Astrocyte (in vitro differentiated cells and primary cell): ENCODE data around the gene ADAT1. TPM values are rescaled to one million over a fixed set of nuclear protein-coding genes. Genes with fewer than 3 reads are reported as not detected.

Experiments
- DNase-seq: peaks from one replicate; pipeline ENCODE4 v3.0.0-alpha.2; 2010; ENCODE audit warnings: low read depth
- FAIRE-seq: peaks from 2 replicates; lab custom pipeline; 2011; peaks lifted over from hg19 to GRCh38; lab: Jason Lieb, UNC
- H2AFZ ChIP-seq: 2 replicates; pipeline ENCODE4 v1.6.0; 2012; ENCODE audit warnings: low read depth, low read length, inconsistent platforms
- H3K27ac ChIP-seq: 2 replicates; pipeline ENCODE4 v1.5.1; 2011; ENCODE audit warnings: low read depth, low read length, inconsistent platforms
- H3K27me3 ChIP-seq: 2 replicates; pipeline ENCODE4 v1.6.0; 2011; ENCODE audit warnings: low read length, inconsistent platforms; ENCODE audit not compliant: insufficient read depth
- H3K36me3 ChIP-seq: 2 replicates; pipeline ENCODE4 v1.5.1; 2011; ENCODE audit warnings: low read length, inconsistent platforms; ENCODE audit not compliant: insufficient read depth
- H3K4me1 ChIP-seq: 2 replicates; pipeline ENCODE4 v1.5.1; 2011; ENCODE audit warnings: low read length, inconsistent platforms; ENCODE audit not compliant: insufficient read depth
- H3K4me2 ChIP-seq: 2 replicates; pipeline ENCODE4 v1.6.0; 2012; ENCODE audit warnings: low read length, inconsistent platforms
- H3K4me3 ChIP-seq: 2 replicates; pipeline ENCODE4 v1.5.1; 2011; ENCODE audit warnings: low read depth, mild to moderate bottlenecking, low read length, inconsistent platforms; ENCODE audit not compliant: insufficient read depth
- H3K79me2 ChIP-seq: 2 replicates; pipeline ENCODE4 v1.6.0; 2012; ENCODE audit warnings: mild to moderate bottlenecking, low read length, inconsistent platforms; ENCODE audit not compliant: insufficient read depth
- H3K9ac ChIP-seq: 2 replicates; pipeline ENCODE4 v1.6.0; 2012; ENCODE audit warnings: mild to moderate bottlenecking, low read length, inconsistent platforms
- H3K9me3 ChIP-seq: 2 replicates; pipeline ENCODE4 v1.5.1; 2012; ENCODE audit warnings: low read depth, mild to moderate bottlenecking, low read length, inconsistent platforms; ENCODE audit not compliant: insufficient read depth
- H4K20me1 ChIP-seq: 2 replicates; pipeline ENCODE4 v1.6.0; 2012; ENCODE audit warnings: low read length, inconsistent platforms; ENCODE audit not compliant: insufficient read depth
- H3K27ac Mint-ChIP-seq: one replicate; pipeline ENCODE4 v1.8.0; 2021; ENCODE audit warnings: mild to moderate bottlenecking, mixed read lengths; ENCODE audit not compliant: unreplicated experiment
- H3K27me3 Mint-ChIP-seq: one replicate; pipeline ENCODE4 v1.8.0; 2021; ENCODE audit warnings: low read depth, mixed read lengths; ENCODE audit not compliant: unreplicated experiment
- H3K36me3 Mint-ChIP-seq: one replicate; pipeline ENCODE4 v1.8.0; 2021; ENCODE audit warnings: low read depth, mixed read lengths; ENCODE audit not compliant: unreplicated experiment
- H3K4me1 Mint-ChIP-seq: one replicate; pipeline ENCODE4 v1.8.0; 2021; ENCODE audit warnings: low read depth, mixed read lengths; ENCODE audit not compliant: unreplicated experiment
- H3K4me3 Mint-ChIP-seq: one replicate; pipeline ENCODE4 v1.8.0; 2021; ENCODE audit warnings: mild to moderate bottlenecking, moderate library complexity, mixed read lengths; ENCODE audit not compliant: unreplicated experiment
- H3K9me3 Mint-ChIP-seq: one replicate; pipeline ENCODE4 v1.8.0; 2021; ENCODE audit warnings: mild to moderate bottlenecking, mixed read lengths; ENCODE audit not compliant: unreplicated experiment
- EZH2 ChIP-seq: IDR thresholded peaks from 2 replicates; pipeline ENCODE4 v1.6.1; 2012; ENCODE audit warnings: mild to moderate bottlenecking, low read length, inconsistent platforms; ENCODE audit not compliant: insufficient read depth
- total RNA-seq: library from RNA; stranded (reverse); gene quantifications from 2 replicates; pipeline ENCODE4 v1.2.1, GENCODE V29; 2021
- TF ChIP-seq, protein P1 (sequence below): IDR thresholded peaks from 2 replicates; pipeline ENCODE4 v1.5.1; 2011; ENCODE audit warnings: low read depth, mild to moderate bottlenecking, inconsistent platforms, low read length, moderate library complexity; ENCODE audit not compliant: insufficient read depth

Gene ADAT1
- total RNA-seq, 1 donor from 2014 or later = 37.9 TPM

DNA sequence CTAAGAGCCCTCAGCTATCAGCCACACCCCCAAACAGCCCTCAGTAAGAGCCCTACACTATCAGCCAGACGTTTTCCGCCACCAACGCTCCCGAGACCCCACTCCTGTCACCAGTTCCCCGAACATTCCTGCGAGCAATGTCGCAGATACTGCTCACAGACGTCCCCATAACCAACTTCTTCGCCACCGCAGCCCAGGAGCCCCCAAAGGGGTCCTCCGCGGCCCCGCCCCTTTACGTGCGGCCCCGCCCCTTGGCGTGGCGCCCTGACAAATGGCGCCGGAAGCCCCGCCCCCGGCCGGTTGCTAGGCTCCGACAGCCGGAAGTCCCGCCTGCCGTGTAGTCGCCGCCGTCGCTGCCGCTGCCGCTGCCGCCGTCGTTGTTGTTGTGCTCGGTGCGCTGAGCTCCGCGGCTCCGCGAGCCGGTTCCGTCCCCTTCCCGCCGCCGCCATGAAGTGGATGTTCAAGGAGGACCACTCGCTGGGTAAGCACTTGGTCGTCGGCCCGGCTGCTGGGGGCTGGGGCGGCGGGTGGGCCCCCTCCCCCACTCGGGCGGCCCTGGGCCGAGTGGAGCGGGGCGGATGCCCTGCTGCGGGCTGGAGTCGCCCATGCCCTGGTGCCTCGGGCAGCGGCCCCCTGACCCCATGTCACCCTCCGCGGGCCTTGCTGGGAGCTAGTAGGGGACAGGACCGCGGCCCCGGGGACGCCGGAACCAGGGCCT lies 56.9 kb downstream of the ADAT1 start, which contains the start of gene GABARAPL2:
Gene GABARAPL2 (plus strand): TSS at position 340 of the 718 bp plus-strand sequence. CDS start 108 bp downstream, at position 448.
- peak within 1 kb of the TSS; percentile 94 for H3K27ac Mint-ChIP-seq
- Histone ChIP-seq H4K20me1 (peaks cover 48% of the 10 kb centered on the region), H3K4me3 (peak within 1 kb of the TSS; percentile 95), H2AFZ (peak within 1 kb of the TSS; percentile 93), H3K79me2 (peaks cover 28% of the 10 kb centered on the region), H3K4me1 (peaks cover 11% of the 10 kb centered on the region), H3K9me3 (no peaks in the 10 kb centered on the region), H3K27me3 (peaks cover 9% of the 10 kb centered on the region), H3K9ac (peak within 1 kb of the TSS; percentile 91), H3K36me3 (peaks cover 29% of the 10 kb centered on the region), H3K27ac (peak within 1 kb of the TSS; percentile 83), H3K4me2 (peak within 1 kb of the TSS; percentile 100)
- H3K9me3 Mint-ChIP-seq = no peaks in the 10 kb centered on the region
- no peak for TF ChIP-seq EZH2
- TF ChIP-seq, protein P1, sequence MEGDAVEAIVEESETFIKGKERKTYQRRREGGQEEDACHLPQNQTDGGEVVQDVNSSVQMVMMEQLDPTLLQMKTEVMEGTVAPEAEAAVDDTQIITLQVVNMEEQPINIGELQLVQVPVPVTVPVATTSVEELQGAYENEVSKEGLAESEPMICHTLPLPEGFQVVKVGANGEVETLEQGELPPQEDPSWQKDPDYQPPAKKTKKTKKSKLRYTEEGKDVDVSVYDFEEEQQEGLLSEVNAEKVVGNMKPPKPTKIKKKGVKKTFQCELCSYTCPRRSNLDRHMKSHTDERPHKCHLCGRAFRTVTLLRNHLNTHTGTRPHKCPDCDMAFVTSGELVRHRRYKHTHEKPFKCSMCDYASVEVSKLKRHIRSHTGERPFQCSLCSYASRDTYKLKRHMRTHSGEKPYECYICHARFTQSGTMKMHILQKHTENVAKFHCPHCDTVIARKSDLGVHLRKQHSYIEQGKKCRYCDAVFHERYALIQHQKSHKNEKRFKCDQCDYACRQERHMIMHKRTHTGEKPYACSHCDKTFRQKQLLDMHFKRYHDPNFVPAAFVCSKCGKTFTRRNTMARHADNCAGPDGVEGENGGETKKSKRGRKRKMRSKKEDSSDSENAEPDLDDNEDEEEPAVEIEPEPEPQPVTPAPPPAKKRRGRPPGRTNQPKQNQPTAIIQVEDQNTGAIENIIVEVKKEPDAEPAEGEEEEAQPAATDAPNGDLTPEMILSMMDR = no peak
- peaks cover 16% of the 10 kb centered on the region for H3K4me1 Mint-ChIP-seq
- peak; percentile 38 for DNase-seq
- H3K36me3 Mint-ChIP-seq = peaks cover 8% of the 10 kb centered on the region
- H3K27me3 Mint-ChIP-seq = no peaks in the 10 kb centered on the region
- no peak for FAIRE-seq
- peak within 1 kb of the TSS; percentile 98 for H3K4me3 Mint-ChIP-seq

DNA sequence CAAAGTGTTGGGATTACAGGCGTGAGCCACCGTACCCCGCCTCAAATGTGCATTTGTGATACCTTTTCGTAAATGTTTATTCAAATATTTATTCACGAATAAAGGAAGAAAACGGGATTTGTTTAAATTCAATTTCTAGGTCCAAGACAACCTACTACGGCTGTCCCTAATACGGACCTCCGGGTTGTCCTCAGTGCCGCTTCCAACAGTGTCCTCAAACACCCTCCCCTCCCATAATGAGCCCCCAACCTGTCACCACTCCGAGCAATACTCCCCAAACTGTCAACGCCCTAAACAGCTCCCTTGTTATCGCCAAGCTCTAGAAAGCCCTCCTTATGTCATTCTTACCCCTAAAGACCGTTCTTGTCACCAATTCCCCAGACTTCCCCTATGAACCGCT lies 57.4 kb downstream of the ADAT1 start:
- Histone ChIP-seq H3K4me2 (peak overlapping the region; percentile 100), H4K20me1 (peaks cover 42% of the 10 kb centered on the region), H3K9ac (peak overlapping the region; percentile 91), H2AFZ (peak overlapping the region; percentile 93), H3K27ac (peak overlapping the region; percentile 83), H3K9me3 (no peaks in the 10 kb centered on the region), H3K79me2 (peaks cover 28% of the 10 kb centered on the region), H3K27me3 (peaks cover 9% of the 10 kb centered on the region), H3K4me1 (peaks cover 11% of the 10 kb centered on the region), H3K4me3 (peak overlapping the region; percentile 95), H3K36me3 (peaks cover 27% of the 10 kb centered on the region)
- FAIRE-seq = no peak
- H3K27me3 Mint-ChIP-seq = no peaks in the 10 kb centered on the region
- H3K27ac Mint-ChIP-seq = peak overlapping the region; percentile 94
- no peak for DNase-seq
- TF ChIP-seq, protein P1 = no peak
- TF ChIP-seq EZH2 = no peak
- H3K4me3 Mint-ChIP-seq = peak overlapping the region; percentile 98
- peaks cover 16% of the 10 kb centered on the region for H3K4me1 Mint-ChIP-seq
- H3K9me3 Mint-ChIP-seq = no peaks in the 10 kb centered on the region
- peaks cover 8% of the 10 kb centered on the region for H3K36me3 Mint-ChIP-seq
